Heart right ventricle (tissue), 16 donors: ENCODE measurements around the gene ABCB9. TPM values are rescaled to one million over a fixed set of nuclear protein-coding genes. Genes with fewer than 3 reads are reported as not detected.

ENCODE experiments used
- ATAC-seq, 8 donors: fragments of 200-7000 bp; cut with Tn5 transposase; one replicate each; pipeline ENCODE4 v1.9.1; 2020; ENCODE audit warnings: mild to moderate bottlenecking in 8 of 8, moderate library complexity in 8 of 8, moderate number of reproducible peaks in 1 of 8
- DNase-seq, 2 donors: peaks; one replicate each; pipeline ENCODE4 v3.0.0-alpha.2; 2020
- H3K27ac ChIP-seq, 10 donors: fragments of 200-600 bp; sonication (generic) in 2 of 10; one replicate each; pipeline versions ENCODE4 v1.5.0 to v1.8.0; 2020 to 2022; ENCODE audit warnings: mild to moderate bottlenecking in 3 of 10
- H3K27me3 ChIP-seq, 7 donors: fragments of 200-600 bp; one replicate each; pipeline ENCODE4 v1.8.0; 2021 to 2022; ENCODE audit warnings: mild to moderate bottlenecking in 2 of 7
- H3K36me3 ChIP-seq, 9 donors: fragments of 200-600 bp; sonication (generic) in 1 of 9; one replicate each; pipeline versions ENCODE4 v1.5.0 to v1.8.0; 2020 to 2022; ENCODE audit warnings: mild to moderate bottlenecking in 2 of 9
- H3K4me1 ChIP-seq, 9 donors: fragments of 200-600 bp; sonication (generic) in 1 of 9; one replicate each; pipeline versions ENCODE4 v1.5.0 to v1.8.0; 2020 to 2022; ENCODE audit warnings: mild to moderate bottlenecking in 4 of 9
- H3K4me3 ChIP-seq, 10 donors: fragments of 200-600 bp; sonication (generic) in 2 of 10; one replicate each; pipeline versions ENCODE4 v1.5.0 to v1.8.0; 2020 to 2022; ENCODE audit warnings: mild to moderate bottlenecking in 7 of 10, moderate library complexity in 2 of 10
- H3K9me3 ChIP-seq, 11 donors: fragments of 200-600 bp in 10 of 11; sonication (generic) in 2 of 11; one replicate each; pipeline versions ENCODE4 v1.5.0 to v1.8.0; 2013 to 2022; ENCODE audit warnings: mild to moderate bottlenecking in 2 of 11, control low read depth in 1 of 11, moderate library complexity in 1 of 11
- CTCF ChIP-seq, 9 donors: fragments of 200-600 bp; sonication (generic) in 2 of 9; IDR thresholded peaks; one replicate each; pipeline versions ENCODE4 v1.5.0 to v1.8.0; 2021 to 2022; ENCODE audit warnings: antibody characterized with exemption in 9 of 9, mild to moderate bottlenecking in 5 of 9, moderate library complexity in 1 of 9
- WGBS, 2 donors: extraction: QIAGEN DNeasy Blood & Tissue Kit; methylation state at CpG; one replicate each; pipeline ENCODE4 v1.1.7; 2013; ENCODE audit warnings: inconsistent platforms in 1 of 2; 5-methylcytosine and 5-hydroxymethylcytosine counted together
- intact Hi-C, 10 donors: fragments of 100-400 bp; cut with DNase I; formaldehyde crosslinking; loops; one replicate each; pipeline versions ENCODE4 v1.11.1 to v1.14.2; 2022
- polyA plus RNA-seq, 2 donors: library from polyadenylated mRNA; stranded (reverse); fragments of 200-250 nt; gene quantifications; one replicate each; pipeline ENCODE4 v1.2.3, GENCODE V29; 2013
- total RNA-seq, 10 donors: library from RNA; stranded (reverse); fragmentation: NEBNext Ultra II Directional in 3 of 10; extraction: Animal tissue kit (Norgen Biotek cat#: 25700) in 3 of 10; gene quantifications; one replicate each; pipeline versions ENCODE4 v1.2.1 to v1.2.4, GENCODE V29; 2021 to 2023
- donor health status: Arrhythmogenic right ventricular cardiomyopathy.
- donor health status: ischemic (EF 13 %, LVEDD 7.1; RV severe dilation, severe dysfunction).
- donor health status: healthy with polysubstance abuse.
- donor health status: DM: no; HTN: yes; CAD: no.
- donor health status: DM: no; HTN: no; CAD: no.
- donor health status: ischemic (EF 25% LVEDD 6.9; RV normal size, moderate dysfunction).
- donor health status: ischemic (EF 25% LVEDD 5.7; RV mildly dilated, moderate dysfunction).
- donor health status: healthy.
- donor health status: DM: yes; HTN: yes; CAD: no.
- donor health status: Ischemic cardiomyopathy.
- donor health status: ischemic (EF 35%, LVEDD 5.7; RV mildly dilated, moderate dysfunction).
- donor health status: nonischemic (EF 11% LVEDD 7.7; RV severe dilation, severe dysfunction).
- donor health status: DM: yes; HTN: yes; CAD: no.
- donor health status: PGD.
- donor health status: ischemic (EF 29% LVEDD 5.4; RV normal size, mild dysfunction).
- donor health status: nonischemic (EF 23%, LVEDD 6.1; RV moderate dilation, normal function).

The ABCB9 gene
- total and polyA plus RNA-seq, 12 donors: 1.9 to 6.0 (median 4.5) TPM

- Histone ChIP-seq H3K9me3 (no peaks in the 10 kb centered on the region), H3K4me1 (peaks cover 19 to 95% (median 91%) of the 10 kb centered on the region in 9 donors), H3K27ac (peak overlapping the region in 3 of 10 donors; percentile 33 to 90 (median 36)), H3K4me3 (no peak overlapping the region), H3K36me3 (no peaks in the 10 kb centered on the region), H3K27me3 (no peaks in the 10 kb centered on the region)
- TF ChIP-seq CTCF (IDR thresholded peaks at IDR 0.05): no peak
- ATAC-seq (no peak), DNase-seq (no peak)
- WGBS, 2 donors: 93 to 94% methylated on average over 8 of the region's 8 CpGs
- intact Hi-C loops: no loop called here
Observed at GRCh38 chr12:122886161-122886560, 80.1 kb downstream of the ABCB9 start.

- Histone ChIP-seq H3K4me3 (no peak overlapping the region), H3K27ac (peak overlapping the region in 2 of 10 donors; percentile 47 to 69), H3K9me3 (no peaks in the 10 kb centered on the region), H3K4me1 (peaks cover 21 to 95% (median 91%) of the 10 kb centered on the region in 9 donors), H3K36me3 (no peaks in the 10 kb centered on the region), H3K27me3 (no peaks in the 10 kb centered on the region)
- no peak for DNase-seq
- no peak for TF ChIP-seq CTCF (IDR thresholded peaks at IDR 0.05)
- WGBS, 2 donors: 62 to 67% methylated on average over 4 of the region's 4 CpGs
- no peak for ATAC-seq
- intact Hi-C loops: no loop called here
Observed at GRCh38 chr12:122884860-122885259, 81.4 kb downstream of the ABCB9 start.

- peaks cover 0 to under 1% (median 0%) of the 10 kb centered on the region in 9 donors for H3K36me3 ChIP-seq
- H3K27ac ChIP-seq: peak overlapping the region in 7 of 10 donors; percentile 15 to 69 (median 24)
- no peak for TF ChIP-seq CTCF (IDR thresholded peaks at IDR 0.05)
- H3K9me3 ChIP-seq: no peaks in the 10 kb centered on the region
- ATAC-seq (no peak), DNase-seq (no peak)
- H3K4me3 ChIP-seq: no peak overlapping the region
- 49 to 54% methylated on average over 6 of the region's 6 CpGs for WGBS, 2 donors
- H3K4me1 ChIP-seq: peaks cover 22 to 95% (median 91%) of the 10 kb centered on the region in 9 donors
- intact Hi-C loops: no loop called here
- H3K27me3 ChIP-seq: no peaks in the 10 kb centered on the region
Observed at GRCh38 chr12:122884091-122884826, 82.0 kb downstream of the ABCB9 start.

GRCh38 chr12:122882908-122883558 lies 83.2 kb downstream of the ABCB9 start:
- ATAC-seq: no peak
- Histone ChIP-seq H3K4me1 (peaks cover 13 to 95% (median 91%) of the 10 kb centered on the region in 9 donors), H3K27ac (peak overlapping the region in 4 of 10 donors; percentile 2 to 69 (median 20)), H3K27me3 (no peaks in the 10 kb centered on the region), H3K4me3 (no peak overlapping the region), H3K36me3 (peaks cover 0 to 9% (median 0%) of the 10 kb centered on the region in 9 donors), H3K9me3 (no peaks in the 10 kb centered on the region)
- no peak for TF ChIP-seq CTCF (IDR thresholded peaks at IDR 0.05)
- 67 to 79% methylated on average over 11 of the region's 11 CpGs for WGBS, 2 donors
- DNase-seq: no peak
- intact Hi-C loops: no loop called here
